GM18520 (cell line): ENCODE measurements around the gene PSMD5.

ENCODE experiments used
- ATAC-seq: cut with Tn5 transposase; IDR thresholded peaks from one replicate; pipeline ENCODE4 v1.9.1; 2021; ENCODE audit not compliant: unreplicated experiment

The PSMD5 gene

DNA sequence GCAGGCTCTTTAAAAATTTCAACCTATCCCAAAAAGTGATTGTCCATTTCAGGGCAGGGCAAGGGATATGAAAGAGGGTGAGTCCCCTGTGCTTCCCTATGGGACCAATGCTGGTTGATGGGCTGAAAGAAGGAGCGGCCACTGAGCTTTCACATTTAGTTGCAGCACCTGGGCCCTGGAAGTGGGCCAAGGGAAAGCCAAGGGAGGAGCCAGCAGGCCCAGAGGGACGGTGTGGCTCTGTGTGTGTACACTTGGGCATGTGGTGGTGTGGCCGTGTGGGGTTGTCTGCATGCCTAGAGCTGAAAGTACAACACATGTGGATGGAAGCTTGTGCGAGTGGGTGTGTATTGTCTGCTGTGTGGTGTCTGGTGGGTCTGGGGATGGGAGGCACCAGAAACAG is 14.0 kb upstream of the PSMD5 start:
- ATAC-seq: no peak

DNA sequence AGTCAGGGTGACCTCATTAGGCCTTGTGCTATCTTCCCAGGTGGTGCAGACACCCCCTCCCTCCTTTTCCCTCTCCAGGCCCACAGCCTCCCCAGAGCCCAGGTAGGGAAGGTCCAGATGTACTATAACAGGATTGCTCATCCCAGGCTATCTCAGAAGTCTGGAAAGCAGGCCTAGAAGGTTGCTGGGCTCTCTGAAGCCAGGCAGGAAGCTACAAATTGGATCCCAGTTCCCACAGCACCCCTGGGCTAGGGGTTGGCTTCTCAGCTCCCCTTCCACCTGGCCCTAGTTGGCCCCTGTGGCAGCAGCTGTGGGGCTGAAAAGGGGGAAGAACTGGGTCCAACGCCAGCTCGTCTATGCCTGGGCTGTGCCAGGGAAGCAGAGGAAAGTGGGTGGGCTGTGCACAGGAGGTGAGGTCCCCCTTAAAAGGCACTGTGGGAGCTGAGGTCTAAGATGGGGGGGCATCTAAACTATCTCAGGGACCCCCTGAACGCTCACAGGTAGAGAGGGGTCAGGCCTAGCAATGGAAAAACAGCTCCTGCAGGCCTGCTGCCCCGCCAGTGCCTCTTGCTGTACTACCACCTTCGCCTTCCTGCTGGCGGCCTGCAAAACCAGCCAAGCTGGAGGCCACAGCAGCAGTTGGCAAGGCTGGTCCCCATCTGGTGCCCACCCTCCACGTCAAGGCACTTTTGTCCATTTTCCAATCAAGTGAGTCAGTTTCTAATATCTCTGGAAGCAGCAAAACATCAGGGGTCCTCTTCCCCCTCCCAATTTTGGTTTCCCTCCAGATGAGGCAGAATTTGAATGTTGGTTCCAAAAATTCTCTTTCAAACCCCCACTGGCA is 13.3 kb upstream of the PSMD5 start:
- no peak for ATAC-seq

DNA sequence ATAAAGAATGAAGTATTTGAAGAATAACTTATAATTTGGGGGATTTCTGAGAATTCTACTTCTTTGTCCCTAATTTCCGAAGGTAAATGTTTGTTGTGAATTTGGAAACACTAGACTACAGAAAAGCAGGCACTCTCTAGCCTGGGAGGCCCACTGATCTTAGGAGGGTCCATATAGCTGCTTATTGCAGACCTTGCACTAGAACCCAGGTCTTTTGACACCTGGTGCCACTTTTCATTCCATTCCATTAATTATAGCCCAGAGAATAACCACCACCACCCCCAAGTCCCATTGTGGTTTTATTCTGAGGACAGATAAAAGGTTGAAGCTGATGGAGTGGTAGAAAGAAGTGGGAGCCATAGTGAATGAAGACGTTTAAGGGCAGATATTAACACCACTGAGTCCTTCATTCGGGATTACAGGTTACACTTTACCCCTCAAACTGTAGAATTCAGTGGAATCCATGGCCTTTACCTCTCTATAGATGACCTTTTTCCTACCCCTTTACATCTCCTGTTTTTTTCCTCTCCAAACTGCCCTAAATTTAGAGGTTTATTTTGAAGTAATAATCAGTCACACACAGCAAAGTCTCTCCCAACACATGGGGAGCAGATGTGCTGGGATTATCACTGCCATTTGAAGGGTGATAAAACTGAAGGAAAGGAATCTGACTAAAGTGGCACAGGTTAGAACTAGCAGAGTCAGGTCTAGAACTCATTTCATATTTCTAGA is 12.0 kb upstream of the PSMD5 start:
- ATAC-seq: no peak

DNA sequence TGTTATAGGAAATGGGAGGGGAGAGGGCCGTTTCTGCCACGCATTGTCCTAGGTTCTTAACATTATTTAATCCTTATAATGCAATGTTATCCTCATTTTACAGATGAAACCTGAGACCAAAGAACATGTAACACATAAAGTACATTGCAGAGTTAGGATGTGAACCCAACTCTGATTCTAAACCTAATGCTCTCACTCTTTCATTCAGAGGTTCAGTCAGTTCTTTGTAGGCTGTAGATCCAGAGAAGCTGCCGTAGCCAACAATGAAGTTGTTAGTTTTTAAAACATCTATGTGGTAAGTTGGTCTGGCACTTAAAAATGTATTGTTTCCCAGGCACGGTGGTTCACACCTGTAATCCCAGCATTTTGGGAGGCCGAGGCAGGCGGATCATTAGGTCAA is 10.5 kb upstream of the PSMD5 start:
- no peak for ATAC-seq

DNA sequence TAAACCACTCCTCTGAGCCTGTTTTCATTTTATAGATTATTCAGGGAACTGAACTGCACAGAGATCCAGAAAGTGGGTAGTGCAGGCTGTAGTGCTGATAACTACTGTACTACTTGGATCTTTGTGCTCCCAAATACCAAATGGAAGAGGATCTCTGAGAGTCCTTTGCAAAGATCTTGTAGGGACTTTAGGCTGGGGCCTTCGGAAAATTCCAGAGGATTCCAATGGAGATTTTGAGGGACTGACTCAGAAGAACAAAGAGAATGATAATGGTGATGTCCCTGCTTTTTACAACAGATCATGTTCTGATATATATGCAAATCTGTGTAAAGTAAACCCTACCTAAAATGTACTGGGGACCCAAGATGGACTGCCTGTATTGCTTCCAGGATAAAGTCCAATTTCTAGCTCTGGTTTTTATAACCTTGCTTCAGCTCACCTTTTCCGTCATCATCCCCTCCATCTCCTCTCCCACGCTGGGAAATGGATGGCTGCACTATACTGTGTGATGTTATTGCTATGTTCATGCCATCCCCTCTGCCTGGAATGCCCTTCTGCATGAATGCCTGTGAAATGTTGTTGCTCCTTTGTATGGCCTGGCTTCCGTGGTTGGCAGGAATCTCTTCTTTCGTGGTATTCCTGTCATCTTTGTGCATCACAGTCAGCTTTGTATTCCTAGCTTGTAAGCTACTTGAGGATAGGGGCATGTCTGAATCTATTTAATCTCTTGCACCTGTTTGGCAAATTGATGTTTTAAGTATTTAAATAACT is 9.7 kb upstream of the PSMD5 start:
- no peak for ATAC-seq

DNA sequence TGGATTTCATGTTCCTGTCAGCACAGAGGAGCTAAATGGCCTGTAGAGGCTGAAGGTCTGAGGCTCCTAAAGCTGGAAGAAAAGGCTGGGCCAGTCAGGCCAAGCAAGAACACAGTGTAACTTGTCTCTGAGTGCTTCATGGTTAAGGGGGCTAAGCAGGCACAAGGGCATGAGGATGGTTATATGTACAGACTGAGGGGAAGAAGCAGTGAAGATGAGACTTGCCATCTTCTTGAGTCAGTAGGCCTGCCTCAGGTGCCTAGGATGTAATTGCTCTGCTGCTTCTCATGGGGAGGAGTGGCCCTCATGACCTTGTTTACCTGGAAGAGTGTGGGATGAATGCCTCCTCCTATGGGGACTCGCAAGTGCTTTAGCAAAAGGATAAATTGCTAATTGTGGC is 8.7 kb upstream of the PSMD5 start:
- no peak for ATAC-seq

DNA sequence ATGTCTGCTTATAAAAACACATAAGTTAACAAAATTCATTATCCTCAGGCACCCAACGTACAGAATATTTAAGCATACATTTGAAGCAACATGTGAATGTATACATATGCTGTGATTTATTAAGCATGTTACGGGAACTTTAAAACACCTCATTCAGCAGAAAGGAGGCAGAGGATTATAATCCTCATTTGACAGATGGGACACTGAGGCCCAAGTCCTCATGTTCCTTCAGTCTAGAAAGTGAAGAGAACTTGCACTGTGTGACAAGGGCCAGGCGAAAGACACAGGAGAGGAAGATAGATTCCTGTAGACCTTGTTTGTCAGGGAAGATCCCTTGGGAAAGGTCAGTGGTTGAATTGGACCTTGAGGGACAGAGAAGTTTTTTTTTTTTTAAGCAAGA is 7.6 kb upstream of the PSMD5 start:
- no peak for ATAC-seq

DNA sequence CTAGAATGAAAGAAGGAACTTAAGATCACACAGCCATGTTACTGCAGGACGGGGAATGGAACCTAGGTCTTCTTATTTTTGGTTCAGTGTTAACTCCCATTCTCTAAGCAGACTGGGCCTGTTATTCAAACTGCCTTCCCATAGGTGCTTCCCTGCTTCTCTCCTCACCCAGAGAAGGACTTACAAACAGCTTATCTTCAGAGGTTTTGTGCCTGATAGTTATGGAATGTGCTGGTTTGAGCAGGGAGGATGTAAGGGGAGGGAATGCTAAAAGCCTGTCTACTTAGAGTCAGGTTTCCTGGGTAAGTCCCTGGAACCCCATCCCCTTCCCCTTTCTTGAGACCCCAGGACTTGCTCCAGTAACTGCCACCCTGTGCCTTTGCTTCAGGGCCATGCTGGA is 4.2 kb upstream of the PSMD5 start:
- no peak for ATAC-seq

DNA sequence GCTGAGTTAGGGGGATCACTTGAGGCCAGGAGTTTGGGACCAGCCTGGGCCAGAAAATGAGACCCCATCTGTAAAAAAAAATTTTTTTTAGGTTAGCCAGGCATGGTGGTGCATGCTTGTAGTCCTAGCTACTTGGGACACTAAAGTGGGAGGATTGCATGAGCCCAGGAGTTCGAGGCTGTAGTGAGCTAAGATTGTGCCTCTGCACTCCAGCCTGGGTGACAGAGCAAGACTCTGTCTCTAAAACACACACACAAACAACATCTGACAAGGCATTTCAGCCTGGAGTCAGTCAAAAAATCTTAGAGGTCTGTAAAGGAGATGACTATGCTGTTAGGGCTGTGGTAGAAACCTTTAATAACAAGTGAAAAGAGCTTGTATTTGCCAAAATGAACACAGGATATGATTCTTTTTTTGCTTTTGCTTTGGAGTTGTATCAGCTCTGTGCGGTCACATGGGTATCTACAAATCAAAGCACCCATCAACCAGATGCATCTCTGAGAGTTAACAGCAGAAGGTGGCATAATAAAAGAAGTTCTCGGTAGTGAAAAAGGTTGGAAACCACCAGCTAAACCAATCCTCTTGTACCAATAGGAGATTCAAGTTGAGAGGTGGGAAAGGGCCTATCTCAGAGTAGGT is 3.6 kb upstream of the PSMD5 start:
- no peak for ATAC-seq

DNA sequence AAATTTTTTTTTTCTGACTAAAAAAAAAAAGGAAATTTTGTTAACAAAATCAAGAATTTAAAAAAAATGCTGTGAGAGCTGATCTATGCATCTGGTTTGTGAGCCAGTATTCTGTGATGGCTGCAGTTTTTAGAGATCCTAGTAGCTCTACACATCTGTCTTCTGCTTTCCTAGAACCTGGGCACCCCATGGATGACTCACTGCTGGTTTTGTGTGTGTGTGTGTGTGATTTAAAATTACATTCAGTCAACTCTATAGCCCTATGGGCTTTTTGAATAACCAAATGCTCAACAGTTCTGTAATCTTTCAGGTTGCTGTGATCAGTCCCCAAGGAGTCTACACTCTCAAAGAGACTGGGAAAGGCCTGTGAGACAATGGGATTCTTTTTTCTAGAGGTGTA is 2.5 kb upstream of the PSMD5 start:
- ATAC-seq: no peak

DNA sequence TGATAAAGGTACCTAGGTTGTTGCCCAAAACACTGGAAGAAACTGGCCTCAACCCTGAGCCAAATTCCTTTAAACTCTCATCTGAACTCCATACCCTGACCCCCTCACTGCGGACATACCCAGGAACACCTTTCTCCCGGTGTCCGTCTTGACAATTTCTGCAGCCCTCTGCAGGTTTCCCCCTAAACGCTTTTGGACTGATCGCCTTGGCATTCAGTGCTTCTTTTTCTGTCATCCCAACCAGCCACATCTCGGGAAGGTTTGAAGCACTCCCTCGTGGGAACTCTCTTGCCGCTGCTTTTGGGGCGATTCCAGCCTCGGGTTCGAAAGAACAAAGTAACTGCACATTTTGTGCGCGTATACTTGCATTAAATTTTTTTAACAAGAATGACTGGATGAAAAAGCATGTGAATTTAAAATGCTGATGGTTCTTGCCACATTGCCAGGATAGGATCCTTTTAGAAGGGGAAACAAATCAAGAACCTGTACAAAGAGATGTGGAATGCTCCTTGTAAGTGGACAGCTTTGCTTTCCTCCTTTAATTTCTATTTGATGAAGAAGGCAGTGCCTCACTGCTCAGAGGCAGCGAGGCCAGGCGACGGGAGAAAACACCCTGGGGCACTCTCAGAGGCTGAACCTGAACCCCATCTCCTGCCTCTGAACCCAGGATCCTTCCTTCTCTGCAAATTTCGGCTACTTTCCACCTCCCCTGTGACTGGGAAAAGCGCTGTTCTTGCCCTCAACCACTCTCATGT is 615 bp downstream of the PSMD5 start:
- no peak for ATAC-seq

DNA sequence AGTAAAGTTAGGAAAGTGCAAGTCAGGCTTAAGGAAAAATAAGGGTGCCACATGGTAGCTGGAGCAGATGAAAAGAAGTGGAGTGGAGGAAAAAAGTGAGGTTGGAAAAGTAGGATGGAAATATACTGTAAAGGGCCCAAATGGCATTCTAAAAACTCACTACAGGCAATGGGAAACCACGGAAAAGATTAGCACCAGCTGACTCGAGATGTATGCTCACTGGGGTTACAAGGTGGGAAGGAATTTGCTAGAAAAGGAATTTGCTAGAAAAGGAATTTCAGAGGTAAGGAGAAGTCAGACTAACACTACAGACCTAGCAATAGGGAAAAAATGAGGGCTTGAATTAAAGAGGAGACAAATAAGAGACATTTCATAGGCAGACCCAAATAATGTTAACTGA is 3.6 kb downstream of the PSMD5 start:
- no peak for ATAC-seq

DNA sequence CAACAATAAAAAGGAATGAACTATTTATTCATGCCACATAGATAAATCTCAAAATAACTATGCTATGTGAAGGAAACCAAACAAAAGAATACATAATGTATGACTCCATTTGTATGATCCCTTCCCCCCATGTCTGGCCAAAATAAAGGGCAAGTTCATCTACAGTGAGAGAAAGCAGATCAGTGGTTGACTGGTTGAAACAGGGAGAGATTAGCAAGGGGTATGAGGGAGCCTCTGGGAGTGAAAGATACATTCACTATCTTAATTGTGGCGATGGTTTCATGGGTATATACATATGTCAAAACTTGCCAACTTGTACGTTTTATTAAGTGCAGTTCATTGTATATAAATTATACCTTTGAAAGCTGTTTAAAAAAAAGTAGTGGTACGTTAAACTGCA is 4.8 kb downstream of the PSMD5 start:
- ATAC-seq: no peak

DNA sequence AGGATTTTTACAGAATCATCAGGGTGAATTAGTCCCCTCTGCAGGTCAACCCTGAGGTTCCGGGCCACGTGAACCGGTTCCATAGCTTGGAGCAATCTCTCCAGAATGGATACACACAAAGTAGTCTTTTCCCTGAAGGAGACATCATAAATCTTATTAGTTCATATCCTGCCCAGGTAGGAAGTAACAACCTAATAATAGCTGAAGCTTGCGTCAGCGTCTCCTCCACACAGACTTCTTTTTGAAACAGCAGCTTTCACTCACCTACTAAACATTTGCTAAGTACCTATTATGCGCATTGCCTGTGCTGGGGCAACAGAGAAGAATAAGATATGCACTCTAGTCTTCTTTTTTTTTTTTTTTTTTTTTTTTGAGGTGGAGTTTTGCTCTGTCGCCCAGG is 9.4 kb downstream of the PSMD5 start:
- no peak for ATAC-seq

DNA sequence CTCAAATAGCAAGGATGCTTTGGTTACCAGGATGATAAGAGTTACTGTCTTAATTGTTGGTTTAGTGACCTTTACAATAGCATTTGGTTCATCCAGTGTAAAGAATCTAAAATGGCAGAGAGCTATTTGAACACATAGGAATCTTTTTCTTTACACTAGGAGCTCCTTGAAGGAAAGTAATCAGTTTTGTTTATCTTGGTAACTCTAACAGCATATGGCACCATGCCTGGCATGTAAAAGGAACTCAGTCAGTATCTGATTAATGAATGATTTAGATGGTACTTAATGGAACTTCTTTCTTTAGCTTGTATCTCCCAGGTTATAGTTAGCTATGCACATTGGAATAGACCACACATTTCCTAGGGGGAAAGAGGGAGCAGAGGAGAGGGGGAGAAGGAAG is 9.9 kb downstream of the PSMD5 start:
- no peak for ATAC-seq

DNA sequence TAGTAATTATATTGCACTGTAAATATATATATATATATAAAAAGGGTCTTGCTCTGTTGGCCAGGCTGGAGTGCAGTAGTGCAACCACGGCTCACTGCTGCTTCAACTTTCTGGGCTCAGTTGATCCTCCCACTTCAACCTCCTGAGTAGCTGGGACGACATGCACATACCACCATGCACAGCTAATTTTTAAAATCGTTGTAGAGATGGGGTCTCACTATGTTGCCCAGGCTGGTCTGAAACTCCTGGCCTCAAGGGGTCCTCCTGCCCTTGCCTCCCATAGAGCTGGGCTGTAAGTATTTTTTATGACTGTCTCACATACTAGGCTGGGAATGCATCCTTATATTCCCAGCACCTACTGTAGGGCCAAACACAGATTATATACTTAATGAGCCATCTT is 11.9 kb downstream of the PSMD5 start:
- no peak for ATAC-seq

DNA sequence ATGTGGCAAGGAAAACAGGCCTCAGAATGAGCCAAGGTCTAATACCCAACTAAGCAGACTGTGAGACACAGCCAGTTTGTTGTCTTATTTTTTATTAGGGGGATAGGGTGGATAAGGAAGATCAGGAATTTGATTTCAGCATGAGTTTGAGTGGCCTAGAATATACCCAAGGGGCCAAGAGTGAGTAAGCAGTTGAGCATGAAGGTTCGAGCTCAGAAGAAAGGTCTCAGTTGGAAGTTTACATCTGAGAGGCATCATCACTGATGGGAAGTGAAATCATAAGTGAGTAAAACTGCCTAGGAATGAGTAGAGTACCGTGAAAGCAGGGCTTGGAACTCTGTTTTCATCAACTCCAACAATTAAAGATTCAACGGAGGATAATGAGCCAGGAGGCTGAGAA is 12.6 kb downstream of the PSMD5 start:
- no peak for ATAC-seq

DNA sequence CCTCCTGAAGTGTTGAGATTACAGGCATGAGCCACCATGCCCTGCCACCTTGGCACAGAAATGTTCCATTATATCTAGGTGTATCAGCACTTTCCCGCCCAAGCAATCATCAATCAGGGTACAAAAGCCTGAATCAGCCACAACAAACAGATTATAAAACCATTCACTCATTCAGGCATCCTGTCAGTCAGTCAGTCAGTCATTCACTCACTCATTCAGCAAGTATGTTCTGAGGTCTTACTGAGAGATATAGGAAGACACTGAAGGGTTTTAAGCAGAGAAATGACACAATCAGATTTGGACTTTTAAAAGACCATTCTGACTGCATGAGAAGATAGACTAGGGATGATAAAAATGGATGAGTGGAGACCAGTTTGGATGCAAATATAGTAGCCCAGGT is 13.1 kb downstream of the PSMD5 start:
- no peak for ATAC-seq

DNA sequence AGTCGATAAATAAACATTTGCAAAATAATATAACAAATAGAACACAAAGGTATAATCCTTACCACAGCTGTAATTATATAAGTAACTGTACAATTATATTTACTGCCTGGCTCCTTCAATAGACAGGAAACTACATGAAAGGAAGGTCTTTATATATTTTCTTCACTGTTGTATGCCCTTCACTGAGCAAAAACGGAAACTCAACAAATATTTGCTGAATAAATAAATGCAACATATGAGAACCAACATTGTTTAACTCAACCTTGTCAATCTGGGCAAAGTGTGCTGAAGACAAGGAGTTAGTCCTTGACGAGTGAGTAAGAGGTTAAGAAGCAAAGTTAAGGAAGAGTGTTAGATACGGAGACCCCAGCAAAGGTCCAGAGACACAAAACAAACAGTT is 22.6 kb downstream of the PSMD5 start:
- no peak for ATAC-seq

DNA sequence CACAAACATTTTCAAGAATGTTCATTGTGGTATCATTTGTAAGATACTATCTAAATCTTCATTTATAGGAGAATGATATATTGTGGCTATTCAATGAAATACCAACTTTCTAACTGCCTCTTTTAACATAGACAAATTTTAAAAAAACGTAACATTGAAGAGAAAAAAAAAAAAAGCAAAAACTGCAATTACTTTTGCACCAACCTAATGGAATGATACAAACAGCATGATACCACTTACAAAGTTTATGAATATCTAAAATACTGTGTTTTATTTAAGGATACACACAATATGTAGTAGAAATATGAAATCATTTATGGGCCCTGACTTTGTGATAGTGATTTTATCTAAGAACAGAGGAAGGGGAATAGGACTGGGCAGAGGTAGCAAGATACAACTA is 24.1 kb downstream of the PSMD5 start:
- ATAC-seq: no peak

DNA sequence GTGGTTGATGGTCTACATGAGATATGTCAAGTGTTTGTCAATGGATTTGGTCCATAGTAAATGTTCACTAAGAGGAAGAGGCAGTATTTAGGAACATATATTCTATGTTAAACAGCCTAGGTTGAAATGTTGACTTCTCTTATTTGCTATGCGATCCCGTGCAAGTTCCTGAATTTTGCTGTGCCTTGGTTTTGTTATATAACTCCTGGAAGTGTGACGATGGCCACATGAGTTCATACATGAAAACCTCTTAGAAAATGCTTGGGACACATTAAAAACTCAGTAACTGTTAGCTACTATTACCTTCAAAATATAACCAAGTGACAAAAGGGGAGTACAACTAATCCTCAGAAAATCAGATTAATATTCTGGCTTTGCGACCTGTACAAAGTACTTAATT is 27.6 kb downstream of the PSMD5 start:
- no peak for ATAC-seq
